Measurements from ENCODE around the gene ERCC2. TPM values are rescaled to one million over a fixed set of nuclear protein-coding genes. Genes with fewer than 3 reads are reported as not detected.

ERCC2 gene
- total RNA-seq, 1 experiment from 2014 or later: 58.9 TPM

DNA sequence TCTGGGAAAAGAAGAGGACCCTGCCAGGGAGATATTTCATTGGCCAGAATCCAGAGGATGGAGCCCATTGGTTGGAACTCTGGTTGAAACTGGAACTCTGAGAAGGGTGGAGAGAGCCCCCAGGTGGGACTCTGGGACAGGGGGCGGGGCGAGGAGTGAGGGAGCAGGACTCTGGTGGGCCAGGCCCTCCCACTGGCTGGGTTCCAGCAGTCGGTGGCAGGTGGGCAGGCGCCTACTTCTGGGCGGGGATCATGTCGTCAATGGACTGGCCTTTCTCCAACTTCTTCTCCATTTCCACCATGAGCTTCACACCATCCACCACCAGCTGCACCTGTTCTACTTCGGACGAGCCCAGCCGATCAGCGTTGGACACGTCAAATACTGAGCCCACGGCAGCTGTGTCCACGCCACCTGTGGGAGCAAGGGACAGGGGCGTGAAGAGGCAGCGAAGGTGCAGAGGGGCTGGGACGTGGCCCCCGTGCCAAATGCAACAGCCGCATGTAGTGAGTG, 63.8 kb downstream of the ERCC2 start (continued):
- TF ChIP-seq, protein P1, sequence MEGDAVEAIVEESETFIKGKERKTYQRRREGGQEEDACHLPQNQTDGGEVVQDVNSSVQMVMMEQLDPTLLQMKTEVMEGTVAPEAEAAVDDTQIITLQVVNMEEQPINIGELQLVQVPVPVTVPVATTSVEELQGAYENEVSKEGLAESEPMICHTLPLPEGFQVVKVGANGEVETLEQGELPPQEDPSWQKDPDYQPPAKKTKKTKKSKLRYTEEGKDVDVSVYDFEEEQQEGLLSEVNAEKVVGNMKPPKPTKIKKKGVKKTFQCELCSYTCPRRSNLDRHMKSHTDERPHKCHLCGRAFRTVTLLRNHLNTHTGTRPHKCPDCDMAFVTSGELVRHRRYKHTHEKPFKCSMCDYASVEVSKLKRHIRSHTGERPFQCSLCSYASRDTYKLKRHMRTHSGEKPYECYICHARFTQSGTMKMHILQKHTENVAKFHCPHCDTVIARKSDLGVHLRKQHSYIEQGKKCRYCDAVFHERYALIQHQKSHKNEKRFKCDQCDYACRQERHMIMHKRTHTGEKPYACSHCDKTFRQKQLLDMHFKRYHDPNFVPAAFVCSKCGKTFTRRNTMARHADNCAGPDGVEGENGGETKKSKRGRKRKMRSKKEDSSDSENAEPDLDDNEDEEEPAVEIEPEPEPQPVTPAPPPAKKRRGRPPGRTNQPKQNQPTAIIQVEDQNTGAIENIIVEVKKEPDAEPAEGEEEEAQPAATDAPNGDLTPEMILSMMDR (IDR thresholded peaks at IDR 0.05 in 2 of 3, conservative IDR thresholded peaks at IDR 0.05 in 1 of 3; ENCODE audit: borderline replicate concordance in 1 of 3, insufficient read depth in 1 of 3, low read depth in 2 of 3, low read length in 2 of 3): no peak
- no peak for TF ChIP-seq POLR2A (IDR thresholded peaks at IDR 0.05; ENCODE audit: borderline replicate concordance, extremely low read depth, insufficient read depth, insufficient read length)
- TF ChIP-seq, protein P2, sequence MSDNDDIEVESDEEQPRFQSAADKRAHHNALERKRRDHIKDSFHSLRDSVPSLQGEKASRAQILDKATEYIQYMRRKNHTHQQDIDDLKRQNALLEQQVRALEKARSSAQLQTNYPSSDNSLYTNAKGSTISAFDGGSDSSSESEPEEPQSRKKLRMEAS (IDR thresholded peaks at IDR 0.05): no peak
- TF ChIP-seq ZNF274 (IDR thresholded peaks at IDR 0.05; ENCODE audit: low read depth, low read length): no peak
- no peak for TF ChIP-seq EGR1 (IDR thresholded peaks at IDR 0.05; ENCODE audit: low read depth)
- TF ChIP-seq TCF7L2 (IDR thresholded peaks at IDR 0.05; ENCODE audit: borderline replicate concordance, extremely low read depth, insufficient read depth, insufficient read length): no peak
- TF ChIP-seq FOSL1 (IDR thresholded peaks at IDR 0.05; ENCODE audit: low read depth): no peak
- no peak for TF ChIP-seq EZH2phosphoT487 (IDR thresholded peaks at IDR 0.05; ENCODE audit: borderline replicate concordance)
- TF ChIP-seq ELF1 (IDR thresholded peaks at IDR 0.05; ENCODE audit: borderline replicate concordance, low read depth): no peak
- TF ChIP-seq SRF (IDR thresholded peaks at IDR 0.05; ENCODE audit: low read depth): no peak

DNA sequence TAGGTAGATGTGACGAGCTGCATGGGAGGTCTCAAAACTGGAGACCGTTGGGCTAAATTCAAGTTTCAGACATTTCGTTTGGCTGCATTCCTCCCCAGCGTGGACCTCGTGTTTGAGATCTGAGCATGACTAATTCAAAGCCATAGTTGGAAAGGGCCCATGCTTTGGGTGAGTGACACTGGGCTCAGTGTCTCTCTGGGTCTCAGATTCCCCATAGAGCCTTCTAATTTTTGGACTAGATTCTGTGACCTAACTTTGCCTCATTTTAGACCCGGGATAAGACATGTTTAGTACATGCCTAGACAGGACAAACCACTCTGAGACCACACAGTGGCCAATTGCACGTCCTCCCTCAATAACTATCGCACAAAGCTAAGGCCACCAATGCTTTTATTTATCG, 64.3 kb downstream of the ERCC2 start:
- H2AFZ ChIP-seq (ENCODE audit: low read depth, low read length, poor library complexity, severe bottlenecking): no peak overlapping the region
- no peak overlapping the region for H3K4me3 ChIP-seq (replicated peaks in 1 of 2; ENCODE audit: low read depth in 1 of 2, low read length in 2 of 2)
- H3K9ac ChIP-seq (ENCODE audit: low read length): no peak overlapping the region
- H3K27ac ChIP-seq (ENCODE audit: low read depth, low read length): no peak overlapping the region
- ChIA-PET RAD21 (ENCODE audit: low non-redundant PET in 1 of 2, low total read pairs in 2 of 2, uncharacterized antibody in 2 of 2, unreplicated experiment in 2 of 2) (no interaction called here), CTCF (no interaction called here), POLR2A (no interaction called here)
- no peaks in the 10 kb centered on the region for H3K9me2 ChIP-seq (ENCODE audit: insufficient read depth)
- ATAC-seq (no peak), DNase-seq (ENCODE audit: low read depth, low spot score) (no peak)
- H4K20me1 ChIP-seq (ENCODE audit: insufficient read depth): no peaks in the 10 kb centered on the region
- TF ChIP-seq, protein P1 (IDR thresholded peaks at IDR 0.05 in 2 of 3, conservative IDR thresholded peaks at IDR 0.05 in 1 of 3; ENCODE audit: borderline replicate concordance in 1 of 3, insufficient read depth in 1 of 3, low read depth in 2 of 3, low read length in 2 of 3): no peak
- H3K4me2 ChIP-seq (ENCODE audit: low read length): no peak overlapping the region
- peaks cover 10 to 17% of the 10 kb centered on the region in 2 experiments for H3K4me1 ChIP-seq (ENCODE audit: control insufficient read depth in 1 of 2, insufficient read depth in 2 of 2, low read length in 2 of 2)
- H3K9me3 ChIP-seq (ENCODE audit: control insufficient read depth in 1 of 2, insufficient read depth in 1 of 2, low read depth in 1 of 2, low read length in 2 of 2): no peaks in the 10 kb centered on the region
- intact Hi-C loops (cut with micrococcal nuclease): no loop called here
- no peaks in the 10 kb centered on the region for H3K79me2 ChIP-seq (ENCODE audit: insufficient read depth, low read length)
- H3K27me3 ChIP-seq (ENCODE audit: insufficient read depth, low read length): no peaks in the 10 kb centered on the region
- H3K36me3 ChIP-seq (ENCODE audit: control insufficient read depth in 1 of 2, insufficient read depth in 2 of 2, low read length in 2 of 2): no peaks in the 10 kb centered on the region
- no TSS peak for BruUV-seq (replicated peaks)
